ENCODE results near the gene PARD6B. TPM values are rescaled to one million over a fixed set of nuclear protein-coding genes. Genes with fewer than 3 reads are reported as not detected.

Gene PARD6B
- total and polyA plus RNA-seq, 2 donors (not counting 1 experiment from before 2014, with no cell fraction given) = 0.91 to 6.0 TPM

DNA sequence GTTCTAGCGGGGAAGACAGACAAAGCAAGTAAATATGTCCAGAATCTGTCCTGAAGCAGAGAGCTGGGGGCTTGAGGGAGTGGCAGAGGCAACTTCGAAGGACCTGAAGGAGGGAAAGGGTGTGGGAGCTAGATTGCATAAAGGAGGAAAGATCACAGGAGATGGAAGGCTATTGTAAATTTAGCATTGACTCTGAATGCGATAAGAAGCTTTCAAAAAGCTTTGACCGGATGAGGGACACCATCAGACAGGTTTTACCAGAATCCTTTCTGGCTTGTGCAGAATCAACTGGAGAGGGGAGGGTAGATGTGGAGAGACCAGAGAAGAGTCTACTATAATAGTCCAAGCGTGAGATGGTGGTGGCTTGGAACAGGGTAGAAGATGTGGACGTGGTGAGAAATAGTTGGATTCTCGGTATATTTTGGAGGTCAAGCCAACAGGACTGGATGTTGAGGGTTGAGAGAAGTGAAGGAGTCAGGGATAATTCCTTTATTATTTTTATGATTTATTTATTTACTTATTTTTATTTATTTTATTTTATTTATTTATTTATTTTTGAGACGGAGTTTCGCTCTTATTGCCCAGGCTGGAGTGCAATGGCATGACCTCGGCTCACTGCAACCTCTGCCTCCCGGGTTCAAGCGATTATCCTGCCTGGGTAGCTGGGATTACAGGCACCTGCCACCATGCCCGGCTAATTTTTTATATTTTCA lies 20.1 kb upstream of the PARD6B start:
- H3K4me2 ChIP-seq (replicated peaks; ENCODE audit: low read depth, low read length, poor library complexity, severe bottlenecking) = no peak overlapping the region

More for the DNA sequence above, 20.1 kb upstream of the PARD6B start:
- H3K36me3 ChIP-seq (replicated peaks in 1 of 2; ENCODE audit: control extremely low read depth in 1 of 2, control insufficient read depth in 1 of 2, extremely low read depth in 1 of 2, insufficient read depth in 2 of 2, low read length in 1 of 2) = no peaks in the 10 kb centered on the region
- H4K20me1 ChIP-seq (ENCODE audit: control insufficient read depth, insufficient read depth, low read length, poor library complexity, severe bottlenecking) = no peaks in the 10 kb centered on the region
- no peak overlapping the region for H3K27ac ChIP-seq (ENCODE audit: low read length in 2 of 2)
- CTCF ChIA-PET = interaction anchor here (0.6 kb wide), 1 partner anchor 517 kb away, joined by 3 read pairs; no protein-coding TSS in a partner anchor
- H3K4me3 Mint-ChIP-seq = no peak overlapping the region
- intact Hi-C loops (cut with micrococcal nuclease) = no loop called here
- peaks cover 40% of the 10 kb centered on the region for H3K27me3 Mint-ChIP-seq
- peaks cover 0 to 11% (median 0%) of the 10 kb centered on the region in 4 experiments for H3K27me3 ChIP-seq (replicated peaks in 1 of 4; ENCODE audit: control extremely low read depth in 1 of 4, control insufficient read depth in 3 of 4, insufficient read depth in 4 of 4, low read length in 3 of 4)
- no peak for DNase-seq
- no peaks in the 10 kb centered on the region for H3K9me3 ChIP-seq (ENCODE audit: control extremely low read depth in 1 of 3, control insufficient read depth in 2 of 3, insufficient read depth in 1 of 3, low read length in 2 of 3)
- no peaks in the 10 kb centered on the region for H3K4me1 Mint-ChIP-seq
- WGBS (ENCODE audit: insufficient coverage) = 93% methylated on average over 12 of the region's 13 CpGs
- POLR2A ChIA-PET = no interaction called here
- H2AFZ ChIP-seq (ENCODE audit: insufficient read depth, low read depth, low read length, poor library complexity, severe bottlenecking) = no peak overlapping the region
- no peaks in the 10 kb centered on the region for H3K79me2 ChIP-seq (ENCODE audit: control insufficient read depth, insufficient read depth, low read length)
- no peak overlapping the region for H3K4me3 ChIP-seq (ENCODE audit: control extremely low read depth in 1 of 5, extremely low read depth in 1 of 5, insufficient read depth in 1 of 5, low read depth in 2 of 5, low read length in 4 of 5)
- no peak overlapping the region for H3K27ac Mint-ChIP-seq
- ATAC-seq (ENCODE audit: low read depth) = no peak
- TF ChIP-seq, protein P1, sequence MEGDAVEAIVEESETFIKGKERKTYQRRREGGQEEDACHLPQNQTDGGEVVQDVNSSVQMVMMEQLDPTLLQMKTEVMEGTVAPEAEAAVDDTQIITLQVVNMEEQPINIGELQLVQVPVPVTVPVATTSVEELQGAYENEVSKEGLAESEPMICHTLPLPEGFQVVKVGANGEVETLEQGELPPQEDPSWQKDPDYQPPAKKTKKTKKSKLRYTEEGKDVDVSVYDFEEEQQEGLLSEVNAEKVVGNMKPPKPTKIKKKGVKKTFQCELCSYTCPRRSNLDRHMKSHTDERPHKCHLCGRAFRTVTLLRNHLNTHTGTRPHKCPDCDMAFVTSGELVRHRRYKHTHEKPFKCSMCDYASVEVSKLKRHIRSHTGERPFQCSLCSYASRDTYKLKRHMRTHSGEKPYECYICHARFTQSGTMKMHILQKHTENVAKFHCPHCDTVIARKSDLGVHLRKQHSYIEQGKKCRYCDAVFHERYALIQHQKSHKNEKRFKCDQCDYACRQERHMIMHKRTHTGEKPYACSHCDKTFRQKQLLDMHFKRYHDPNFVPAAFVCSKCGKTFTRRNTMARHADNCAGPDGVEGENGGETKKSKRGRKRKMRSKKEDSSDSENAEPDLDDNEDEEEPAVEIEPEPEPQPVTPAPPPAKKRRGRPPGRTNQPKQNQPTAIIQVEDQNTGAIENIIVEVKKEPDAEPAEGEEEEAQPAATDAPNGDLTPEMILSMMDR (IDR thresholded peaks at IDR 0.05) = no peak
- no peak for TF ChIP-seq EZH2 (IDR thresholded peaks at IDR 0.05; ENCODE audit: borderline replicate concordance, insufficient read depth, low read depth, low read length, poor library complexity, severe bottlenecking)
- H3K9me3 Mint-ChIP-seq (ENCODE audit: insufficient read depth) = no peaks in the 10 kb centered on the region
- H3K4me1 ChIP-seq (ENCODE audit: control insufficient read depth in 2 of 2, insufficient read depth in 2 of 2, low read length in 2 of 2) = no peaks in the 10 kb centered on the region
- H3K9ac ChIP-seq (ENCODE audit: low read length) = no peak overlapping the region
